RWPE1 (cell line): ENCODE measurements around the gene CDK19.

Experiments used
- CTCF ChIA-PET: fragments of 350-600 bp; sonication (Branson Sonifier 250); formaldehyde crosslinking; extraction: SDS; loops from one replicate; lab custom pipeline; 2021; lab: Yijun Ruan, JAX
- POLR2A ChIA-PET: fragments of 400-600 bp; formaldehyde crosslinking; extraction: SDS; loops from one replicate; lab custom pipeline; 2020; ENCODE audit warnings: antibody characterized with exemption; ENCODE audit not compliant: low non-redundant PET; lab: Yijun Ruan, JAX
- DNase-seq: peaks from one replicate; pipeline ENCODE4 v3.0.0; 2012; ENCODE audit warnings: low spot score
- H3K27ac ChIP-seq: fragments of 450-650 bp; 2 replicates; pipeline ENCODE4 v1.5.1; 2017
- TF ChIP-seq, protein P1 (sequence below): fragments of 450-650 bp; conservative IDR thresholded peaks from 2 replicates; pipeline ENCODE4 v1.5.1; 2017; ENCODE audit warnings: low read depth, mild to moderate bottlenecking

Gene CDK19

DNA sequence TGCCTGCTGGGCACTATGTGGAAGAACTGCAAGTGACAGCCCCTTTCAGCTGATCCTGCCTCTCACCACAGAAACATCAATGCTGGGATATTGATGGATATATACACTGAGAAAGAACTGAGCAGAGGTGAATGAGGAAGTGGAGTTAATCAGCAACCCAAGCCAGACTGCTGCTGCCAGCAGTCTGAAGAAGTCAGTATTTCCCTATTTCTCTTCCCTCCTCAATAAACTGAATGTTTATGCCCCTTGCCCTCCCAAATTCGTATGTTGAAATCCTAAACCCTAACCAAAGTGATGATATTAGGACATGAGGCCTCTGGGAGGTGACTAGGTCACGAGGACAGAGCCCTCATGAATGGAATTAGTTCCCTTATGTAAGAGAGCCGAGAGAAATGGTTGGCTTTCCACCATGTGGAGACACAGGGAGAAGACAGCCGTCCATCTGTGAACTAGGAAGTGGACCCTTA lies 76.3 kb downstream of the CDK19 start:
- POLR2A ChIA-PET: no interaction called here
- no peak overlapping the region for H3K27ac ChIP-seq

DNA sequence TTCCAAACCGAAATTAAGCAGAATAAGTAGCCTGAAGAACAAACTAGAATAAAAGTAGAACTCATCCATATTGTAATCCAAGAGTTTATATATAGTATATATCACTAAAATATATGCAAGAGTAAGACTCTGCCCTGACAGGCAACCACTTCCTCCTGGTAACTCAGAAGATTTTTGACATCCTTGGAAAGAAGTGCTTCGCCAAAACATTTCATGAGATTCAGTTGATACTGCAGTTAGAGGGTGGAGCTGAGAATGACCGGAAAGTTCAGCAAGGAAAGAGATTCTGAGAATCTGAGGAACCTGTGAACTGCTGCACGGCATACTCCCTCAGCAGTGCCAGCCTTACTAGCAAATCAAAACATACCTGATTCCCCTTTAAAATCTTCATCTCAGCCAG lies 79.6 kb downstream of the CDK19 start:
- ChIA-PET POLR2A (no interaction called here), CTCF (interaction anchor here (0.7 kb wide), 1 partner anchor 277 kb away, joined by 3 read pairs; no protein-coding TSS in a partner anchor)
- H3K27ac ChIP-seq: no peak overlapping the region
- DNase-seq: no peak
- TF ChIP-seq, protein P1, sequence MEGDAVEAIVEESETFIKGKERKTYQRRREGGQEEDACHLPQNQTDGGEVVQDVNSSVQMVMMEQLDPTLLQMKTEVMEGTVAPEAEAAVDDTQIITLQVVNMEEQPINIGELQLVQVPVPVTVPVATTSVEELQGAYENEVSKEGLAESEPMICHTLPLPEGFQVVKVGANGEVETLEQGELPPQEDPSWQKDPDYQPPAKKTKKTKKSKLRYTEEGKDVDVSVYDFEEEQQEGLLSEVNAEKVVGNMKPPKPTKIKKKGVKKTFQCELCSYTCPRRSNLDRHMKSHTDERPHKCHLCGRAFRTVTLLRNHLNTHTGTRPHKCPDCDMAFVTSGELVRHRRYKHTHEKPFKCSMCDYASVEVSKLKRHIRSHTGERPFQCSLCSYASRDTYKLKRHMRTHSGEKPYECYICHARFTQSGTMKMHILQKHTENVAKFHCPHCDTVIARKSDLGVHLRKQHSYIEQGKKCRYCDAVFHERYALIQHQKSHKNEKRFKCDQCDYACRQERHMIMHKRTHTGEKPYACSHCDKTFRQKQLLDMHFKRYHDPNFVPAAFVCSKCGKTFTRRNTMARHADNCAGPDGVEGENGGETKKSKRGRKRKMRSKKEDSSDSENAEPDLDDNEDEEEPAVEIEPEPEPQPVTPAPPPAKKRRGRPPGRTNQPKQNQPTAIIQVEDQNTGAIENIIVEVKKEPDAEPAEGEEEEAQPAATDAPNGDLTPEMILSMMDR: no peak

More for the DNA sequence above, 76.3 kb downstream of the CDK19 start:
- TF ChIP-seq, protein P1: no peak
- no peak for DNase-seq
- CTCF ChIA-PET: interaction anchor here (0.6 kb wide), 1 partner anchor 67 kb away, joined by 5 read pairs; no protein-coding TSS in a partner anchor

- CTCF ChIA-PET: no interaction called here
- POLR2A ChIA-PET: no interaction called here
- H3K27ac ChIP-seq: no peak overlapping the region
- TF ChIP-seq, protein P1: no peak
- DNase-seq: no peak
Observed at GRCh38 chr6:110731898-110732297, 83.4 kb downstream of the CDK19 start.

DNA sequence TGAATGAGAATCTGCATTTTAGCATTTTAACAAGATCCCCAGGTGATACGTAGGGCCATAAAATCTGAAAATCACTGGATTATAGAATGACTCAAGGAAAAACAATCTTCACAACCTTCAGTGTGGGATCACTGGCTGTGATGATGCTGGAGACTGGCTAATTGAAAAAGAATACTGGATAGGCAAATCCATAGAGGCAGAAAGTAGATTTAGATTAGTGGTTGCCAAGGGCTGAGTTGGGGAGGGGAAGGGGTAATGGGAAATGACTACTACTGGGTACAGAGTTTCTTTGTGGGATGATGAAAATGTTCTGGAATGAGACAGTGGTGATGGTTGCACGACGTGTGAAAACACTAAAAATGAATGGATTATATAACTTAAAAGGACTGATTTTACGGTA lies 84.1 kb downstream of the CDK19 start:
- ChIA-PET CTCF (no interaction called here), POLR2A (no interaction called here)
- TF ChIP-seq, protein P1: no peak
- no peak overlapping the region for H3K27ac ChIP-seq
- no peak for DNase-seq

DNA sequence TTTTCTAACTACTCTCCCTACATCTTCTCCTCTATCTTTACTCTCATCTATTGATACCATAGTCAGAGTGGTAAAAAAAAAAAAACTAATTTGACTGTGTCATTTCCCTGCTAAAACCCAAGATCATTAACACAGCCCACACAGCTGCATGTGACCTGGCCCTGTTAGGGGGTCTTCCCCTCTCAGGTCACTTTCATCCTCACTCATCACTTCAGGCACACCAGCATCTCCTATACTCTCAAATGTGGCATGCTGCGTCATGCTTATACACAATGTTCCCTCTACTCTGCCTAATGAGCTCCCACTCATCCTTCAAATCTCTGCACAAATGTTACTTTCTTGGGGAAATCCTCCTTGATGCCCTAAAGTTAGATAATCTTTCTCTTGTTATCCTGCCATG lies 86.8 kb downstream of the CDK19 start:
- no peak overlapping the region for H3K27ac ChIP-seq
- CTCF ChIA-PET: interaction anchor here (0.7 kb wide), 1 partner anchor 167 kb away, joined by 3 read pairs; no protein-coding TSS in a partner anchor
- no peak for DNase-seq
- POLR2A ChIA-PET: no interaction called here
- TF ChIP-seq, protein P1: no peak

DNA sequence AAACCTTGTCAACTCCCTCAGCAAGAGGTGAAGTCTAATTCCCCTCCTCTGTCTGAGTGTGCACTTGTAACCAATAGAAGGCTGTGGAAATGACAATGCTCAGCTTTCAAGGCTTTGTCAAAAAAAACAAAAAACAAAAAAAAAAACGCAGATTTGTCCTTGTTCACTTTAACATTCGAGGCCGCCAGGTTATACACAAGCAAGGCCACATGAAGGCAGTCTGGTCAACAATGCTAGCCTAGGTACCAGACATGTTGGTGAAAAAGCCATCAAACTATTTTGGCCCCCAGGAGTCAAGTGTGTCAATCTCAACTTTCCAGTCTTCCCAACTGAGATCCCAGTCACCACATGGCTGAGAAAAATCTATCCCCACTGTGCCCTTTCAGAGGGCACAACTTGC lies 92.3 kb downstream of the CDK19 start:
- TF ChIP-seq, protein P1: no peak
- no peak for DNase-seq
- ChIA-PET POLR2A (no interaction called here), CTCF (no interaction called here)
- no peak overlapping the region for H3K27ac ChIP-seq
